OCI-LY7 (cell line): Measurements from ENCODE around the gene TIAL1. TPM values are rescaled to one million over a fixed set of nuclear protein-coding genes. Genes with fewer than 3 reads are reported as not detected.
A peak's percentile ranks its signal among the peaks of the same experiment; 100 is the strongest.

ENCODE experiments used
- BruUV-seq: library from RNA; stranded (reverse); fragments of 400-500 nt; replicated peaks from 2 replicates; lab custom pipeline; 2021; lab: Mats Ljungman, UMichigan
- CTCF ChIA-PET: fragments of 300-600 bp; sonication (Branson Sonifier 250); formaldehyde crosslinking; loops from one replicate; lab custom pipeline; 2022; ENCODE audit warnings: antibody characterized with exemption; ENCODE audit not compliant: unreplicated experiment; lab: Charles Lee
- POLR2A ChIA-PET: fragments of 300-600 bp; sonication (Branson Sonifier 250); formaldehyde crosslinking; loops from one replicate; lab custom pipeline; 2022; ENCODE audit warnings: antibody characterized with exemption; lab: Charles Lee
- DNase-seq: peaks from one replicate; pipeline ENCODE4 v3.0.0-alpha.2; 2015; ENCODE audit warnings: low spot score
- H2AFZ ChIP-seq: fragments of 200-600 bp; sonication (generic), shearing (Covaris generic); 2 replicates; pipeline ENCODE4 v1.6.1; 2014; ENCODE audit warnings: mild to moderate bottlenecking, antibody characterized with exemption, low read length, moderate library complexity
- H3K27ac ChIP-seq: fragments of 200-600 bp; sonication (generic); 2 replicates; pipeline ENCODE4 v1.5.1; 2014; ENCODE audit warnings: mixed run types, low read depth, mild to moderate bottlenecking, moderate library complexity, low read length, inconsistent platforms; ENCODE audit not compliant: poor library complexity, severe bottlenecking
- H3K36me3 ChIP-seq: fragments of 200-600 bp; sonication (generic); 2 replicates; pipeline ENCODE4 v1.6.1; 2014; ENCODE audit warnings: mild to moderate bottlenecking, antibody characterized with exemption, low read length, moderate library complexity, mixed read lengths; ENCODE audit not compliant: insufficient read depth
- H3K4me1 ChIP-seq: fragments of 200-600 bp; sonication (generic); 2 replicates; pipeline ENCODE4 v1.5.1; 2014; ENCODE audit warnings: mild to moderate bottlenecking, low read length; ENCODE audit not compliant: insufficient read depth, poor library complexity, severe bottlenecking
- H3K4me2 ChIP-seq: fragments of 200-600 bp; sonication (generic); 2 replicates; pipeline ENCODE4 v1.6.1; 2014; ENCODE audit warnings: mild to moderate bottlenecking, low read length
- H3K4me3 ChIP-seq: fragments of 200-600 bp; sonication (generic); 2 replicates; pipeline ENCODE4 v1.5.1; 2014; ENCODE audit warnings: mild to moderate bottlenecking, low read depth, low read length; ENCODE audit not compliant: poor library complexity, severe bottlenecking
- H3K79me2 ChIP-seq: fragments of 200-600 bp; sonication (generic); 2 replicates; pipeline ENCODE4 v1.6.1; 2016; ENCODE audit warnings: low read depth, mild to moderate bottlenecking, low read length, moderate library complexity, mixed read lengths; ENCODE audit not compliant: insufficient read depth
- H3K9me2 ChIP-seq: fragments of 200-600 bp; sonication (generic); 2 replicates; pipeline ENCODE4 v1.6.1; 2016; ENCODE audit warnings: mild to moderate bottlenecking, low read length, mixed read lengths; ENCODE audit not compliant: insufficient read depth
- H3K9me3 ChIP-seq: fragments of 200-600 bp; sonication (generic); 2 replicates; pipeline ENCODE4 v1.6.1; 2014; ENCODE audit warnings: mild to moderate bottlenecking, mixed run types, low read length, mixed read lengths
- H4K20me1 ChIP-seq: fragments of 200-600 bp; sonication (generic); 2 replicates; pipeline ENCODE4 v1.6.1; 2014; ENCODE audit warnings: mild to moderate bottlenecking, antibody characterized with exemption, low read length, moderate library complexity, mixed read lengths; ENCODE audit not compliant: insufficient read depth
- CTCF ChIP-seq: fragments of 200-600 bp; sonication (generic); conservative IDR thresholded peaks from 2 replicates; pipeline ENCODE4 v1.5.1; 2014; ENCODE audit warnings: mild to moderate bottlenecking, antibody characterized with exemption, low read length, moderate library complexity, mixed read lengths
- EZH2phosphoT487 ChIP-seq: fragments of 200-600 bp; sonication (generic); IDR thresholded peaks from 2 replicates; pipeline ENCODE4 v1.6.1; 2018; ENCODE audit warnings: low read depth, borderline replicate concordance, mild to moderate bottlenecking, mixed run types, antibody characterized with exemption, low read length, moderate library complexity, mixed read lengths
- intact Hi-C: fragments of 100-400 bp; cut with micrococcal nuclease; formaldehyde crosslinking; loops from one replicate; pipeline ENCODE4 v1.10.0; 2022; ENCODE audit not compliant: unreplicated experiment
- total RNA-seq, 2 experiments: library from RNA; depleted of rRNA in 1 of 2; stranded (reverse); fragments of >200 nt in 1 of 2; shearing (Covaris generic) in 1 of 2; gene quantifications; 2 replicates each; pipeline ENCODE4 v1.2.3, GENCODE V29; 2014 to 2022

The TIAL1 gene
- total RNA-seq, 2 experiments from 2014 or later = 61.1 to 172 TPM

GRCh38 chr10:119575991-119576390 is 20.8 kb downstream of the TIAL1 start:
- no peaks in the 10 kb centered on the region for H3K4me1 ChIP-seq
- H2AFZ ChIP-seq = no peak overlapping the region
- H3K9me3 ChIP-seq = no peaks in the 10 kb centered on the region
- H3K9me2 ChIP-seq = no peaks in the 10 kb centered on the region
- H3K27ac ChIP-seq = no peak overlapping the region
- peaks cover 95% of the 10 kb centered on the region for H3K36me3 ChIP-seq
- no peak overlapping the region for H3K4me2 ChIP-seq
- H3K79me2 ChIP-seq = peaks cover 4% of the 10 kb centered on the region; the same call in 1 of the 2 replicates
- POLR2A ChIA-PET = interaction anchor here (0.9 to 1.5 kb wide), 3 partner anchors 32 to 412 kb away, joined by 3 read pairs; no protein-coding TSS in a partner anchor
- DNase-seq = no peak
- no peak overlapping the region for H3K4me3 ChIP-seq
- no peaks in the 10 kb centered on the region for H4K20me1 ChIP-seq
- TF ChIP-seq EZH2phosphoT487 = no peak
- no peak for TF ChIP-seq CTCF
- TSS peak; percentile 17 for BruUV-seq
- intact Hi-C loops = no loop called here
- CTCF ChIA-PET = no interaction called here

- no peak for DNase-seq
- CTCF ChIA-PET = no interaction called here
- no peaks in the 10 kb centered on the region for H3K9me2 ChIP-seq
- H3K4me2 ChIP-seq = no peak overlapping the region
- intact Hi-C loops = no loop called here
- peaks cover 90% of the 10 kb centered on the region for H3K36me3 ChIP-seq
- H3K27ac ChIP-seq = no peak overlapping the region
- no peaks in the 10 kb centered on the region for H3K79me2 ChIP-seq
- no peak overlapping the region for H3K4me3 ChIP-seq
- no TSS peak for BruUV-seq
- POLR2A ChIA-PET = interaction anchor here (0.9 kb wide), 1 partner anchor 411 kb away, joined by 3 read pairs; no protein-coding TSS in a partner anchor
- H2AFZ ChIP-seq = no peak overlapping the region
- H3K4me1 ChIP-seq = no peaks in the 10 kb centered on the region
- no peaks in the 10 kb centered on the region for H4K20me1 ChIP-seq
- TF ChIP-seq EZH2phosphoT487 (no peak), CTCF (no peak)
- H3K9me3 ChIP-seq = no peaks in the 10 kb centered on the region
Observed at GRCh38 chr10:119575506-119575905, 21.3 kb downstream of the TIAL1 start.

GRCh38 chr10:119567978-119568377 is 28.8 kb downstream of the TIAL1 start:
- no peaks in the 10 kb centered on the region for H4K20me1 ChIP-seq
- no peaks in the 10 kb centered on the region for H3K9me3 ChIP-seq
- H3K36me3 ChIP-seq = peaks cover 16% of the 10 kb centered on the region
- H2AFZ ChIP-seq = no peak overlapping the region
- peak overlapping the region; percentile 21 for H3K4me2 ChIP-seq
- no TSS peak for BruUV-seq
- CTCF ChIA-PET = no interaction called here
- H3K4me3 ChIP-seq = no peak overlapping the region
- H3K4me1 ChIP-seq = peaks cover 22% of the 10 kb centered on the region
- TF ChIP-seq CTCF (no peak), EZH2phosphoT487 (no peak)
- intact Hi-C loops = no loop called here
- H3K9me2 ChIP-seq = no peaks in the 10 kb centered on the region
- POLR2A ChIA-PET = interaction anchor here (1.1 kb wide), 1 partner anchor 11 kb away, joined by 3 read pairs; no protein-coding TSS in a partner anchor
- no peaks in the 10 kb centered on the region for H3K79me2 ChIP-seq
- H3K27ac ChIP-seq = no peak overlapping the region
- DNase-seq = peak; percentile 9
